CD14-positive monocyte (primary cell): ENCODE results near the gene MCF2L. TPM values are rescaled to one million over a fixed set of nuclear protein-coding genes. Genes with fewer than 3 reads are reported as not detected.

Experiments
- DNase-seq, 3 donors: peaks; one replicate each; pipeline ENCODE4 v3.0.0-alpha.2; 2011 to 2022
- H2AFZ ChIP-seq: 2 replicates; pipeline ENCODE4 v1.6.0; 2012; ENCODE audit warnings: mild to moderate bottlenecking, low read depth, low read length, inconsistent platforms; ENCODE audit not compliant: insufficient read depth, poor library complexity, severe bottlenecking
- H3K27ac ChIP-seq, 2 donors: 1 replicate in 1 of 2; 2 replicates in 1 of 2; pipeline ENCODE4 v1.5.1; 2012 to 2013; ENCODE audit warnings: low read length in 2 of 2, control low read depth in 1 of 2, inconsistent platforms in 1 of 2, low read depth in 1 of 2, mild to moderate bottlenecking in 1 of 2
- H3K27me3 ChIP-seq, 2 donors: one replicate each; pipeline versions ENCODE4 v1.6.0 to v1.6.1; 2011 to 2013; ENCODE audit warnings: low read length in 2 of 2; ENCODE audit not compliant: control insufficient read depth in 2 of 2, insufficient read depth in 2 of 2
- H3K36me3 ChIP-seq, 2 donors: replicated peaks in 1 of 2; 1 replicate in 1 of 2; 2 replicates in 1 of 2; pipeline versions ENCODE4 v1.5.1 to v1.6.1; 2012 to 2013; ENCODE audit warnings: low read length in 2 of 2, control low read depth in 1 of 2, inconsistent platforms in 1 of 2, mild to moderate bottlenecking in 1 of 2; ENCODE audit not compliant: insufficient read depth in 2 of 2, control insufficient read depth in 1 of 2
- H3K4me1 ChIP-seq, 2 donors: 1 replicate in 1 of 2; 2 replicates in 1 of 2; pipeline versions ENCODE4 v1.5.1 to v1.6.1; 2012 to 2013; ENCODE audit warnings: low read length in 2 of 2, control low read depth in 1 of 2, inconsistent platforms in 1 of 2, mild to moderate bottlenecking in 1 of 2, moderate library complexity in 1 of 2; ENCODE audit not compliant: insufficient read depth in 2 of 2, control insufficient read depth in 1 of 2
- H3K4me2 ChIP-seq: replicated peaks from 2 replicates; pipeline ENCODE3; 2012; ENCODE audit warnings: low read length, moderate library complexity, mild to moderate bottlenecking; ENCODE audit not compliant: poor library complexity, severe bottlenecking; ENCODE audit errors: extremely low read depth
- H3K4me3 ChIP-seq, 3 experiments: fragments of 200-600 bp in 1 of 3; sonication (generic) in 1 of 3; replicated peaks in 1 of 3; 1 replicate in 2 of 3; 2 replicates in 1 of 3; pipeline ENCODE4 v1.5.1; 2011 to 2013; ENCODE audit warnings: low read length in 3 of 3, mild to moderate bottlenecking in 3 of 3, control low read depth in 2 of 3, low read depth in 2 of 3, inconsistent platforms in 1 of 3, moderate library complexity in 1 of 3
- H3K79me2 ChIP-seq: 2 replicates; pipeline ENCODE4 v1.6.0; 2012; ENCODE audit warnings: mild to moderate bottlenecking, control low read depth, inconsistent platforms, low read length, moderate library complexity; ENCODE audit not compliant: insufficient read depth
- H3K9ac ChIP-seq: 2 replicates; pipeline ENCODE4 v1.6.0; 2017; ENCODE audit warnings: low read length, mild to moderate bottlenecking; ENCODE audit not compliant: insufficient read depth, poor library complexity, severe bottlenecking
- H3K9me3 ChIP-seq, 2 donors: replicated peaks in 1 of 2; 1 replicate in 1 of 2; 2 replicates in 1 of 2; pipeline versions ENCODE4 v1.5.1 to v1.6.1; 2012 to 2013; ENCODE audit warnings: low read length in 2 of 2, control low read depth in 1 of 2; ENCODE audit not compliant: control insufficient read depth in 1 of 2, insufficient read depth in 1 of 2
- H4K20me1 ChIP-seq: 2 replicates; pipeline ENCODE4 v1.6.0; 2012; ENCODE audit warnings: mild to moderate bottlenecking, low read length, control low read depth, moderate library complexity; ENCODE audit not compliant: insufficient read depth
- H3K27ac Mint-ChIP-seq, 7 donors: one replicate each; pipeline ENCODE4 v1.8.0; 2020; ENCODE audit warnings: mild to moderate bottlenecking in 7 of 7, mixed read lengths in 7 of 7, moderate library complexity in 6 of 7, inconsistent platforms in 2 of 7
- H3K27me3 Mint-ChIP-seq, 3 donors: one replicate each; pipeline ENCODE4 v1.8.0; 2021 to 2022; ENCODE audit warnings: low read depth in 3 of 3, mild to moderate bottlenecking in 3 of 3, mixed read lengths in 3 of 3, moderate library complexity in 3 of 3, inconsistent platforms in 1 of 3
- H3K36me3 Mint-ChIP-seq, 2 donors: one replicate each; pipeline ENCODE4 v1.8.0; 2020; ENCODE audit warnings: mixed read lengths in 2 of 2, inconsistent platforms in 1 of 2, mild to moderate bottlenecking in 1 of 2
- H3K4me1 Mint-ChIP-seq: one replicate; pipeline ENCODE4 v1.8.0; 2020; ENCODE audit warnings: mild to moderate bottlenecking, mixed read lengths
- H3K4me3 Mint-ChIP-seq, 2 donors: one replicate each; pipeline ENCODE4 v1.8.0; 2020; ENCODE audit warnings: mild to moderate bottlenecking in 2 of 2, mixed read lengths in 2 of 2, moderate library complexity in 1 of 2
- H3K9me3 Mint-ChIP-seq, 7 donors: one replicate each; pipeline ENCODE4 v1.8.0; 2020 to 2022; ENCODE audit warnings: mixed read lengths in 7 of 7, mild to moderate bottlenecking in 6 of 7, moderate library complexity in 6 of 7, inconsistent platforms in 2 of 7
- CTCF ChIP-seq: fragments of 200-600 bp; IDR thresholded peaks from one replicate; pipeline ENCODE4 v1.8.0; 2022; ENCODE audit warnings: antibody characterized with exemption, mild to moderate bottlenecking
- WGBS: methylation state at CpG from one replicate; pipeline ENCODE4 v1.1.5; 2013; ENCODE audit warnings: missing lambda C conversion rate; ENCODE audit not compliant: insufficient coverage; 5-methylcytosine and 5-hydroxymethylcytosine counted together
- intact Hi-C, 2 donors: fragments of 100-400 bp; cut with micrococcal nuclease; formaldehyde crosslinking; loops; one replicate each; pipeline versions ENCODE4 v1.15.0 to v1.15.1; 2023
- polyA plus RNA-seq, 3 donors: library from polyadenylated mRNA; depleted of rRNA in 1 of 3; unstranded in 2 of 3; stranded (reverse) in 1 of 3; fragments of 300-500 nt in 2 of 3; fragments of >200 nt in 1 of 3; fragmentation: Illumina TruSeq in 2 of 3; gene quantifications; 1 replicate in 2 of 3; 2 replicates in 1 of 3; pipeline ENCODE4 v1.2.3, GENCODE V29; 2012 to 2021

Gene MCF2L
- polyA plus RNA-seq, 3 donors = not detected

- H3K27ac Mint-ChIP-seq = no peak overlapping the region
Measured at GRCh38 chr13:112934078-112934477, 34.9 kb upstream of the MCF2L start.

GRCh38 chr13:112938680-112939079 lies 30.3 kb upstream of the MCF2L start:
- H3K36me3 ChIP-seq = no peaks in the 10 kb centered on the region
- DNase-seq = no peak
- H4K20me1 ChIP-seq = no peaks in the 10 kb centered on the region
- Mint-ChIP-seq H3K9me3 (peaks cover 0 to 7% (median 0%) of the 10 kb centered on the region in 7 donors), H3K4me1 (peaks cover 6% of the 10 kb centered on the region), H3K36me3 (peaks cover 0 to 4% of the 10 kb centered on the region in 2 donors), H3K4me3 (no peak overlapping the region), H3K27me3 (peaks cover 15 to 34% (median 22%) of the 10 kb centered on the region in 3 donors), H3K27ac (no peak overlapping the region)
- WGBS = 83% methylated on average over 1 of the region's 7 CpGs
- H3K4me1 ChIP-seq = peaks cover 7 to 11% of the 10 kb centered on the region in 2 donors
- H3K4me2 ChIP-seq = no peak overlapping the region
- no peak for TF ChIP-seq CTCF
- no peak overlapping the region for H3K27ac ChIP-seq
- H3K9ac ChIP-seq = no peak overlapping the region
- intact Hi-C loops = no loop called here
- peaks cover 3 to 13% of the 10 kb centered on the region in 2 donors for H3K27me3 ChIP-seq
- no peaks in the 10 kb centered on the region for H3K9me3 ChIP-seq
- no peaks in the 10 kb centered on the region for H3K79me2 ChIP-seq
- H2AFZ ChIP-seq = no peak overlapping the region
- H3K4me3 ChIP-seq = no peak overlapping the region

More at GRCh38 chr13:112934078-112934477, 34.9 kb upstream of the MCF2L start:
- Histone ChIP-seq H3K4me1 (peaks cover 0 to 6% of the 10 kb centered on the region in 2 donors), H3K27ac (no peak overlapping the region), H3K79me2 (no peaks in the 10 kb centered on the region), H3K4me2 (no peak overlapping the region), H3K4me3 (no peak overlapping the region), H3K9ac (no peak overlapping the region), H3K36me3 (no peaks in the 10 kb centered on the region), H3K27me3 (peaks cover 9 to 12% of the 10 kb centered on the region in 2 donors), H3K9me3 (no peaks in the 10 kb centered on the region), H2AFZ (no peak overlapping the region), H4K20me1 (no peaks in the 10 kb centered on the region)
- H3K36me3 Mint-ChIP-seq = no peaks in the 10 kb centered on the region
- H3K27me3 Mint-ChIP-seq = peaks cover 15 to 24% (median 22%) of the 10 kb centered on the region in 3 donors
- intact Hi-C loops = no loop called here
- no peak overlapping the region for H3K4me3 Mint-ChIP-seq
- peaks cover 8% of the 10 kb centered on the region for H3K4me1 Mint-ChIP-seq
- no peak for TF ChIP-seq CTCF
- H3K9me3 Mint-ChIP-seq = peaks cover 0 to 6% (median 0%) of the 10 kb centered on the region in 7 donors
- 20% methylated on average over 6 of the region's 6 CpGs for WGBS
- no peak for DNase-seq
